LNCaP clone FGC (cell line): ENCODE measurements around the gene HIVEP2.

ENCODE experiments used
- DNase-seq: peaks from one replicate; pipeline ENCODE4 v3.0.0-alpha.2; 2011; ENCODE audit warnings: low read depth
- H3K4me3 ChIP-seq: 2 replicates; pipeline ENCODE4 v1.5.1; 2011; ENCODE audit warnings: mild to moderate bottlenecking, low read depth, low read length, control low read depth
- TF ChIP-seq, protein P1 (sequence below): IDR thresholded peaks from 2 replicates; pipeline ENCODE4 v1.5.1; 2012; ENCODE audit warnings: mild to moderate bottlenecking; ENCODE audit not compliant: control insufficient read depth, insufficient read depth; ENCODE audit errors: extremely low read depth

Gene HIVEP2

DNA sequence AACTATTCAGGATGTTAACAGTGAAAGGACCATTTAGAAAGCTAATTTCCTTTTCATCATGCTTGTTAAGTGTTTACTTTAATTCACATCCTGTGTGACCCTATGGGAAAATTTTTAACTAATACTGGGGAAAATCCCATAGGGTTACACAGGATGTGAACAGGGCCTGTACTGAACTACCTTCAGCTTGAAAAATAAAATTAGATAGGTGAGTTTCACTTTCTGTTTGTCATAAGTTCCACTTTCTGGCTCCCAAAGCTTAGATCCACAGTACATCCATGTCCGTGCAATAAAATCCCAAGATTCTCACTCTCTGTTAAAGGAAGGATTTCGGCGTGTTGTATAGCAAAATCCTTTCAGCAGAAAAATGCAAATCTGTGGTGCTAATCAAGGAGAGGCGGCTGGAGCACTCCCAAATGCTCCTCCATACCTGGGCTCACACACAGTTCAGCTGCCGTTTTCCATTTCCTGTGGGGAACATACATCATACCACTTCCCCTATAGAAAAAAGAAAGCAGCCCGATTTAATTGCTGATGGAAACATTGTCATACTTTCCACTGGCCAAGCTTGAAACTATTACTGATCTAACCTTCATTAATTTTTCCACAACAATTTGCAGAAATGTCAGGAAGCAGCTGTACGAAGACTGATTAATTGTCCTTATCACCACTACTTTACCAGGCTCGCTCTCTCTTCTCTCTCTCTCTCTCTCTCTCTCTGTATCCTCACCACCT, 125.2 kb downstream of the HIVEP2 start:
- DNase-seq = no peak
- H3K4me3 ChIP-seq = no peak overlapping the region
- TF ChIP-seq, protein P1, sequence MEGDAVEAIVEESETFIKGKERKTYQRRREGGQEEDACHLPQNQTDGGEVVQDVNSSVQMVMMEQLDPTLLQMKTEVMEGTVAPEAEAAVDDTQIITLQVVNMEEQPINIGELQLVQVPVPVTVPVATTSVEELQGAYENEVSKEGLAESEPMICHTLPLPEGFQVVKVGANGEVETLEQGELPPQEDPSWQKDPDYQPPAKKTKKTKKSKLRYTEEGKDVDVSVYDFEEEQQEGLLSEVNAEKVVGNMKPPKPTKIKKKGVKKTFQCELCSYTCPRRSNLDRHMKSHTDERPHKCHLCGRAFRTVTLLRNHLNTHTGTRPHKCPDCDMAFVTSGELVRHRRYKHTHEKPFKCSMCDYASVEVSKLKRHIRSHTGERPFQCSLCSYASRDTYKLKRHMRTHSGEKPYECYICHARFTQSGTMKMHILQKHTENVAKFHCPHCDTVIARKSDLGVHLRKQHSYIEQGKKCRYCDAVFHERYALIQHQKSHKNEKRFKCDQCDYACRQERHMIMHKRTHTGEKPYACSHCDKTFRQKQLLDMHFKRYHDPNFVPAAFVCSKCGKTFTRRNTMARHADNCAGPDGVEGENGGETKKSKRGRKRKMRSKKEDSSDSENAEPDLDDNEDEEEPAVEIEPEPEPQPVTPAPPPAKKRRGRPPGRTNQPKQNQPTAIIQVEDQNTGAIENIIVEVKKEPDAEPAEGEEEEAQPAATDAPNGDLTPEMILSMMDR = no peak

DNA sequence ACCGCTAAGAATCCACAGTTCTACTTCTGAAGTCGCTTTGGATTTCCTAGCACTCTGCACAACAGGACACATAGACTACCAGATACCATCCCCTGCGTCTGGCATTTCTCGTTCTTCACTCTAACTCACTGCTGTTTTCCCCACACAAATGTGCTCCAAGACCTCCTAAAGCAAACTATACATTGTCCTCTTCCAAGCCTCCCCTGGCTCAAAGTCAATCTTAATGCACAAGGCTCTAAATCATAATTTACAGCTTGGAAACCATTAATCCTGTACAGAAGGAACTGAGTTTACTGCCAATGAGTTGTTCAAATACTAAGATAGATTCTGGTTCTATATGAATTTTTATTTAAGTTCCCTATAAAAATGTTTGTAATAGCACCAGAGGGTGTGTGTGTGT, 128.5 kb downstream of the HIVEP2 start:
- TF ChIP-seq, protein P1 = no peak
- H3K4me3 ChIP-seq = no peak overlapping the region
- no peak for DNase-seq

DNA sequence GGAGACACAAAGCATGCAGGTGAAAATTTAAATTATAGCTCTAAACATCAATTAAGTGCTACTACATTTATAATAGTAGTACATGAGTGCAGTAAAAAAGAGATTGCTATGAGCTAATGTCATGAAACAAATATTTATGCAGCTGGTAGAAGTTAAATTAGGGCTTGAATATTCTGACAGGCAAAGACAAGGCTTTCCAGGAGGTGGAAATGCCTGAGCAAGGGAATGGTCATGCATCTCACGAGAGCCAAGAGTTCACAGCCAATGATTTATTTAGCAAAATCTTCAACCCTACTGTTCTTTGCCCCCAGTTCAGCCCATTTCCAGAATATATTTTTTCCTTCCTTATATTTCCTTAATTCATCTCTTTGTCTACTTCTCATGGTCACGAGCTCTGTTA, 128.9 kb downstream of the HIVEP2 start:
- TF ChIP-seq, protein P1 = no peak
- DNase-seq = no peak
- H3K4me3 ChIP-seq = no peak overlapping the region

DNA sequence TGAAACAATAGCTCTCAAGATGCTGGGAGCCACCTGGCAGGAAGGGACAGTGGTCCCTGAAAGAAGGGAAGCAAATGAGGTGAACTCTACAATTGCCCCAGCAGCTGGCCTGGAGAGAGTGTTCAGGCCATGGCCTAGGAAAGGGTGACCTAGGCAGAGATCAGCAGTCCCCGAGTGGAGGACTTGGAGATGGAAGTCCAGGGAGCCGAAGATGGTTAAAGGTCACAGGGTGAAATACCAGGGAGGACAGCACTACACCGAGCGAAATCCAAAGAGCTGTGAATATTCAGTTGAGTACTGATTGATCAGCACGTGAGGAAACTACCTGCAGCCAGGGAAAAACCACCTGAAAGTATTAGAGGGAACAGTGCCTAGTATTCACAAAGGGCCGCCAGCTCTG, 133.1 kb downstream of the HIVEP2 start:
- no peak for DNase-seq
- no peak overlapping the region for H3K4me3 ChIP-seq
- TF ChIP-seq, protein P1 = no peak

DNA sequence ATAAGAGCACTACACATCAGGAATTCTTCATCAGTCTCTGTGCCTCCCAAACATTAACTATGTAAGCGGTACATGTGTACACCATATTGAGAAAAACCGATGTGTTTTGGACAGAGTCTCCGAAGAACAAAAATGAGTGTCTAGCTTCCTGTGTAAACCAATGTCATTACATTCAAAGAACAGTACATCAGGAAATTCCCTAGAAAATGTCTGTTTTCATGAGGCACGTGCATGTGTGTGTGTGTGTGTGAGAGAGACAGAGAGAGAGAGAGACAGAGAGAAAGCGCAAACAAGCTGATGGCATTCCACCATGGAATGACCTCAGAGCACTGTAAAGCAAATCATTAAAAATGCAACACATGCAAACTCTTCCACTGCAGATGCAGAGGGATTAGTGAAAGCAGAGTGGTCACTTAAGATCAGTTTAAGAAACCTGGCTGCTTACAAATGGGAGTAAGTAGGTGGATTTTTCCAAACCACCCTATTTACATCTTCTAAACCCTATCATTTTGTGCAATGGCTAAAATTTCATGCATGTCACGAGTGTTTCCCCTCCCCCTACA, 133.9 kb downstream of the HIVEP2 start:
- no peak overlapping the region for H3K4me3 ChIP-seq
- DNase-seq = no peak
- TF ChIP-seq, protein P1 = no peak

DNA sequence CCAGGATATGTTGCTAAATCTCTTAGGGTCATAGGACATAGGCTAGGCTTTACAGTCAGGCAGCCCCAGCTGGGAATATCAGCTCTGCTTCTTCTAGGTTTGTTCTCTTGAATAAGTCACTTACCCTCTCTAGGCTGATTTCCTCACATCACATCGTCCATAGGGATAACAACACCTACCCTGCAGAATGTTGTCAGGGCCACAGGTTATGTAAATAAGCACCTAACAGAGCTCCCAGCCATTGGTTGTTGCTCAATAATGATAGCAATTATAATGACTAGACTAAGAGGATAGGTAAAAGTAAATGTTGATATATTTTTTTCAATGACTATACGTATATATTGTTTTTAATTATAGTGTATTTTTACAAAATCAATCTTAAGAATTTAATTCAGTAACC, 135.0 kb downstream of the HIVEP2 start:
- TF ChIP-seq, protein P1 = no peak
- H3K4me3 ChIP-seq = no peak overlapping the region
- no peak for DNase-seq
